Measurements from ENCODE around the gene SOX10. TPM values are rescaled to one million over a fixed set of nuclear protein-coding genes. Genes with fewer than 3 reads are reported as not detected.
"Not testable (repeated sequence)": the region's sequence is repeated elsewhere in the genome, so short reads cannot be mapped to it uniquely, and the experiment has no call there.

SOX10 gene
- total RNA-seq, 1 donor from 2014 or later, result 23.0 TPM

- H3K4me1 ChIP-seq, result no peaks in the 10 kb centered on the region
- no peak for DNase-seq (ENCODE audit: low spot score in 2 of 2)
- H3K4me3 ChIP-seq, result no peak overlapping the region
- no peak overlapping the region for H3K27ac ChIP-seq
- no peaks in the 10 kb centered on the region for H3K9me3 ChIP-seq
- intact Hi-C loops (cut with DNase I), result no loop called here
- TF ChIP-seq, protein P1, sequence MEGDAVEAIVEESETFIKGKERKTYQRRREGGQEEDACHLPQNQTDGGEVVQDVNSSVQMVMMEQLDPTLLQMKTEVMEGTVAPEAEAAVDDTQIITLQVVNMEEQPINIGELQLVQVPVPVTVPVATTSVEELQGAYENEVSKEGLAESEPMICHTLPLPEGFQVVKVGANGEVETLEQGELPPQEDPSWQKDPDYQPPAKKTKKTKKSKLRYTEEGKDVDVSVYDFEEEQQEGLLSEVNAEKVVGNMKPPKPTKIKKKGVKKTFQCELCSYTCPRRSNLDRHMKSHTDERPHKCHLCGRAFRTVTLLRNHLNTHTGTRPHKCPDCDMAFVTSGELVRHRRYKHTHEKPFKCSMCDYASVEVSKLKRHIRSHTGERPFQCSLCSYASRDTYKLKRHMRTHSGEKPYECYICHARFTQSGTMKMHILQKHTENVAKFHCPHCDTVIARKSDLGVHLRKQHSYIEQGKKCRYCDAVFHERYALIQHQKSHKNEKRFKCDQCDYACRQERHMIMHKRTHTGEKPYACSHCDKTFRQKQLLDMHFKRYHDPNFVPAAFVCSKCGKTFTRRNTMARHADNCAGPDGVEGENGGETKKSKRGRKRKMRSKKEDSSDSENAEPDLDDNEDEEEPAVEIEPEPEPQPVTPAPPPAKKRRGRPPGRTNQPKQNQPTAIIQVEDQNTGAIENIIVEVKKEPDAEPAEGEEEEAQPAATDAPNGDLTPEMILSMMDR (IDR thresholded peaks at IDR 0.05), result no peak
- no peaks in the 10 kb centered on the region for H3K27me3 ChIP-seq
- H3K36me3 ChIP-seq, result peaks cover 32 to 35% of the 10 kb centered on the region in 2 donors
Observed at GRCh38 chr22:37967147-37967546, 17.2 kb downstream of the SOX10 start.

DNA sequence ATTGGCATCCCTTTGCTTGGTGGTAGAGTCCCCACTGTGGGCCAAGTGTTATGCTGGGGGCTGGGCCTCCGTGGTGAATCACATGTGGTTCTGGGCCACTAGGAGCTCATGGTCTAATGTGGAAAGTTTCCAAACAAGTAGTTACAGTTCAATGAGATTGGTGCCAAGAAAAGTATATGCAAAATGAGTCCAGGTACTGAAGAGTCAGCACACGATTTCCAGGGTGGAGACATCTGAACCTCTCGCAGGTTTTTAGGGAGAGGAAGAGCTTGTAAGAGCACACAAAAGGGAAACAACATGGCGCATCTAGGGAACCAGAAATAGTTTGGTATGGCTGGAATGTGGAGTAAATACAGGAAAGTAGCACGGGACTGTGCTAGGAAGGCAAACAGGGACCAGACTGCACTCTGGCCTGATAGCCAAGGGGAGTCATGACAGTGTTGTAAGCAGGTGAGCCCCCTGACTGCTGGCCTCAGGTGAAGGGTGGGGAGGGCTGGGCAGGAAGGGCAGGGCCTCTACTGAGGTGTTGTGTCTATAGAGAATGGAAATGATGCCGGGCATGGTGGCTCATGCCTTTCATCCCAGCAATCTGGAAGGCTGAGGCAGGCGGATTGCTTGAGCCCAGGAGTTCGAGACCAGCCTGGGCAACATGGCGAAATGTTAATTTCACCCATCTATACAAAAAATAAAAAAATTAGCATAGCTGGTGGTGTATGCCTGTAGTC, 18.3 kb downstream of the SOX10 start:
- intact Hi-C loops (cut with DNase I), result loop anchor here (1.0 kb wide), 1 partner anchor 148 kb away; no protein-coding TSS in a partner anchor
- Histone ChIP-seq H3K4me1 (no peaks in the 10 kb centered on the region), H3K27me3 (no peaks in the 10 kb centered on the region), H3K4me3 (no peak overlapping the region), H3K9me3 (no peaks in the 10 kb centered on the region), H3K36me3 (peaks cover 42 to 45% of the 10 kb centered on the region in 2 donors), H3K27ac (no peak overlapping the region)
- TF ChIP-seq, protein P1 (IDR thresholded peaks at IDR 0.05), result no peak
- DNase-seq (ENCODE audit: low spot score in 2 of 2), result no peak

DNA sequence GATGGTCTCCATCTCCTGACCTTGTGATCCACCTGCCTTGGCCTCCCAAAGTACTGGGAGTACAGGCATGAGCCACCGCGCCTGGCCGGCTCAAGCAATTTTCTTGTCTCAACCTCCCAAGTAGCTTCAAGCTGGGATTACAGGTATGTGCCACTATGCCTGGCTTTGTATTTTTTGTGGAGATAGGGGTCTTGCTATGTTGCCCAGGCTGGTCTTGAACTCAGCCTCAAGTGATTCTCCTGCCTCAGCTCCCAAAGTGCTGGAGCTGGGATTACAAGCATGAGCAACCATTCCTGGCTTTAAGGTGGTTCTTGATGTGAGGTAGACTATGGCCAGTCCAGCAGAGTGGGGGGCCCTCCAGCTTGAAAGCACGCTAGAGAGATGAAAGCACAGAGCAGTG, 23.3 kb downstream of the SOX10 start:
- Histone ChIP-seq H3K4me1 (no peaks in the 10 kb centered on the region), H3K27me3 (no peaks in the 10 kb centered on the region), H3K27ac (no peak overlapping the region), H3K4me3 (no peak overlapping the region), H3K36me3 (peaks cover 65 to 67% of the 10 kb centered on the region in 2 donors), H3K9me3 (no peaks in the 10 kb centered on the region)
- TF ChIP-seq, protein P1 (IDR thresholded peaks at IDR 0.05), result no peak
- no peak for DNase-seq (ENCODE audit: low spot score in 2 of 2)
- intact Hi-C loops (cut with DNase I), result no loop called here

GRCh38 chr22:37959231-37959825, 25.0 kb downstream of the SOX10 start:
- Histone ChIP-seq H3K4me1 (peaks cover 0 to 6% of the 10 kb centered on the region in 2 donors), H3K4me3 (no peak overlapping the region), H3K9me3 (no peaks in the 10 kb centered on the region), H3K36me3 (peaks cover 65 to 67% of the 10 kb centered on the region in 2 donors), H3K27me3 (no peaks in the 10 kb centered on the region), H3K27ac (no peak overlapping the region)
- TF ChIP-seq, protein P1 (IDR thresholded peaks at IDR 0.05), result no peak
- no peak for DNase-seq (ENCODE audit: low spot score in 2 of 2)
- intact Hi-C loops (cut with DNase I), result no loop called here

- H3K27ac ChIP-seq, result no peak overlapping the region
Observed at GRCh38 chr22:37957232-37957631, 27.1 kb downstream of the SOX10 start.

DNA sequence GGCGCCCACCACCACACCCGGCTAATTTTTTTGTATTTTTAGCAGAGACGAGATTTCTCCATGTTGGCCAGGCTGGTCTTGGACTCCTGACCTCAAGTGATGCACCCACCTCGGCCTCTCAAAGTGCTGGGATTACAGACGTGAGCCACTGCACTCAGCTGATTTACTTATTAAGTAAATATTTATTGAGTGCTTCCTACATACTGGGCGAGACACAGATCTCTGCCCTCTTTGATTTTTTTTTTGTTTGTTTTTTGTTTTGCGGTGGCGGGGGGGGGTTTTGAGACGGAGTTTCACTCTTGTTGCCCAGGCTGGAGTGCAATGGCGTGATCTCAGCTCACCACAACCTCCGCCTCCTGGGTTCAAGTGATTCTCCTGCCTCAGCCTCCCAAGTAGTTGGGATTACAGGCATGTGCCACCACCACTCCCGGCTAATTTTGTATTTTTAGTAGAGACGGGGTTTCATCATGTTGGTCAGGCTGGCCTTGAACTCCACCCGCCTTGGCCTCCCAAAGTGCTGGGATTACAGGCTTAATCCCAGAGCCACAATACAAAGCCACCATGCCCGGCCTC, 28.4 kb downstream of the SOX10 start:
- intact Hi-C loops (cut with DNase I); DNase-seq (ENCODE audit: low spot score in 2 of 2); H3K4me3 ChIP-seq; H3K27me3 ChIP-seq; H3K9me3 ChIP-seq; H3K27ac ChIP-seq: not testable (repeated sequence)
- H3K36me3 ChIP-seq, result peaks cover 41 to 43% of the 10 kb centered on the region in 2 donors
- peaks cover 2 to 15% of the 10 kb centered on the region in 2 donors for H3K4me1 ChIP-seq

More at GRCh38 chr22:37957232-37957631, 27.1 kb downstream of the SOX10 start:
- no peaks in the 10 kb centered on the region for H3K27me3 ChIP-seq
- H3K4me1 ChIP-seq, result peaks cover 2 to 15% of the 10 kb centered on the region in 2 donors
- H3K4me3 ChIP-seq, result no peak overlapping the region
- intact Hi-C loops (cut with DNase I), result no loop called here
- no peaks in the 10 kb centered on the region for H3K9me3 ChIP-seq
- peaks cover 54 to 56% of the 10 kb centered on the region in 2 donors for H3K36me3 ChIP-seq
- DNase-seq (ENCODE audit: low spot score in 2 of 2), result no peak
- TF ChIP-seq, protein P1 (IDR thresholded peaks at IDR 0.05), result no peak
